ENCODE data around the gene ABHD8. TPM values are rescaled to one million over a fixed set of nuclear protein-coding genes. Genes with fewer than 3 reads are reported as not detected.
A peak's percentile ranks its signal among the peaks of the same experiment; 100 is the strongest.

The ABHD8 gene
- total and polyA plus RNA-seq, 2 of the 13 experiments (the other 11 are each of a cell fraction or from before 2014, with no cell fraction given) = 6.3 to 7.2 TPM

DNA sequence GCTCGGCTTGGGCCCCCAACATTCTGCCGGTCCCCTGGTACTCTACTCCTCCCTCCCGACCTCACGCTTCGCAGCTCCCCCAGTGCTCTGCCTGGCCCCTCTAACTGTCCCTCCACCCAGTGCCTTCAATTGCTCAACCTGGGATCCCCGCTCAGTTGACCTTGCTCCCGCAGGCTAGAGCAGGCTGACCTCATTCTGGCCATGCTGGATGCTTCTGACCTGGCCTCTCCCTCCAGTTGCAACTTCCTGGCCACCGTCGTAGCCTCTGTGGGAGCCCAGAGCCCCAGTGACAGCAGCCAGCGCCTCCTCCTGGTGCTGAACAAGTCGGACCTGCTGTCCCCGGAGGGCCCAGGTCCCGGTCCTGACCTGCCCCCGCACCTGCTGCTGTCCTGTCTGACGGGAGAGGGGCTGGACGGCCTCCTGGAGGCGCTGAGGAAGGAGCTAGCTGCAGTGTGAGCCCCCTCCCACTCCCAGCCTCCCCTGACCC is 37.7 kb upstream of the ABHD8 start (continued):
- no peak for TF ChIP-seq ZSCAN9 (CRISPR knock-in tag; IDR thresholded peaks at IDR 0.05; ENCODE audit: borderline replicate concordance)
- no peak; the same call in 1 of the 2 replicates for TF ChIP-seq ZMAT3 (CRISPR knock-in tag; conservative IDR thresholded peaks at IDR 0.05)
- no peak; the same call in 1 of the 2 replicates for TF ChIP-seq NCOR1 (IDR thresholded peaks at IDR 0.05; ENCODE audit: borderline replicate concordance, low read length)
- TF ChIP-seq ZNF781 (CRISPR knock-in tag; IDR thresholded peaks at IDR 0.05; ENCODE audit: borderline replicate concordance, not compliant biosample characterization) = peak; percentile 26
- TF ChIP-seq SUZ12 (IDR thresholded peaks at IDR 0.05; ENCODE audit: low read depth, low read length) = no peak
- no peak for TF ChIP-seq NFIC (IDR thresholded peaks at IDR 0.05; ENCODE audit: low read length)
- no peak for TF ChIP-seq STAT6 (CRISPR knock-in tag; IDR thresholded peaks at IDR 0.05; ENCODE audit: borderline replicate concordance)
- no peak for TF ChIP-seq NONO (IDR thresholded peaks at IDR 0.05)
- TF ChIP-seq NONO (CRISPR knock-in tag; conservative IDR thresholded peaks at IDR 0.05) = peak; percentile 71
- TF ChIP-seq JUND (CRISPR knock-in tag; IDR thresholded peaks at IDR 0.05) = peak; percentile 55; the same call in 1 of the 2 replicates
- TF ChIP-seq ZSCAN20 (CRISPR knock-in tag; IDR thresholded peaks at IDR 0.05; ENCODE audit: borderline replicate concordance) = no peak
- TF ChIP-seq SRSF1 (optimal IDR thresholded peaks at IDR 0.05; ENCODE audit: low read depth, low read length) = no peak
- TF ChIP-seq PAF1 (CRISPR knock-in tag; IDR thresholded peaks at IDR 0.05) = no peak
- no peak for TF ChIP-seq ZBTB3 (CRISPR knock-in tag; IDR thresholded peaks at IDR 0.05; ENCODE audit: borderline replicate concordance, low read depth)
- no peak for TF ChIP-seq ZNF383 (CRISPR knock-in tag; IDR thresholded peaks at IDR 0.05; ENCODE audit: borderline replicate concordance)
